GM12878 (cell line): ENCODE data around the gene RAP1A. TPM values are rescaled to one million over a fixed set of nuclear protein-coding genes. Genes with fewer than 3 reads are reported as not detected.
A peak's percentile ranks its signal among the peaks of the same experiment; 100 is the strongest.

Source experiments
- ATAC-seq: fragments of 200-7000 bp; cut with Tn5 transposase; 3 replicates; pipeline ENCODE4 v1.9.1; 2020; ENCODE audit warnings: mild to moderate bottlenecking, moderate library complexity
- BruUV-seq: library from RNA; stranded (reverse); fragments of 400-500 nt; replicated peaks from 2 replicates; lab custom pipeline; 2021; lab: Mats Ljungman, UMichigan
- CTCF ChIA-PET: fragments of 300-600 bp; sonication (Branson Sonifier 250); formaldehyde crosslinking; extraction: SDS; loops from one replicate; lab custom pipeline; 2021; ENCODE audit warnings: inconsistent platforms; lab: Yijun Ruan, JAX
- POLR2A ChIA-PET: fragments of 350-600 bp; formaldehyde crosslinking; extraction: SDS; loops from one replicate; lab custom pipeline; 2021; ENCODE audit warnings: inconsistent platforms; lab: Charles Lee
- RAD21 ChIA-PET: fragments of 300-600 bp; sonication (Branson Sonifier 250); formaldehyde crosslinking; loops from one replicate; lab custom pipeline; 2023; ENCODE audit warnings: antibody characterized with exemption; ENCODE audit not compliant: unreplicated experiment; lab: Charles Lee
- SMC1A ChIA-PET: fragments of 300-600 bp; sonication (Branson Sonifier 250); formaldehyde crosslinking; loops from one replicate; lab custom pipeline; 2023; ENCODE audit not compliant: unreplicated experiment, uncharacterized antibody; lab: Charles Lee
- DNase-seq: peaks from one replicate; pipeline ENCODE4 v3.0.0-alpha.2; 2011; ENCODE audit warnings: low read depth, low spot score
- FAIRE-seq: peaks from 3 replicates; lab custom pipeline; 2011; peaks lifted over from hg19 to GRCh38; lab: Jason Lieb, UNC
- H2AFZ ChIP-seq: 2 replicates; pipeline ENCODE4 v1.6.0; 2011; ENCODE audit warnings: low read depth, low read length, control low read depth; ENCODE audit not compliant: control insufficient read depth
- H3K27ac ChIP-seq: 2 replicates; pipeline ENCODE4 v1.5.1; 2011; ENCODE audit warnings: control low read depth; ENCODE audit not compliant: control insufficient read depth, insufficient read depth
- H3K27me3 ChIP-seq, 2 experiments: replicated peaks in 1 of 2; 2 replicates each; pipeline versions ENCODE4 v1.6.0 to v1.6.1; 2011; ENCODE audit warnings: low read length in 1 of 2; ENCODE audit not compliant: control insufficient read depth in 2 of 2, insufficient read depth in 2 of 2
- H3K36me3 ChIP-seq, 2 experiments: 2 replicates each; pipeline ENCODE4 v1.5.1; 2011; ENCODE audit warnings: low read length in 1 of 2; ENCODE audit not compliant: control insufficient read depth in 2 of 2, insufficient read depth in 2 of 2
- H3K4me1 ChIP-seq: 2 replicates; pipeline ENCODE4 v1.6.1; 2011; ENCODE audit warnings: mild to moderate bottlenecking, low read length, moderate library complexity, mixed read lengths; ENCODE audit not compliant: control insufficient read depth, insufficient read depth
- H3K4me2 ChIP-seq: 2 replicates; pipeline ENCODE4 v1.6.0; 2011; ENCODE audit warnings: control low read depth; ENCODE audit not compliant: control insufficient read depth, insufficient read depth
- H3K4me3 ChIP-seq: fragments of 200-600 bp; sonication (generic); 2 replicates; pipeline ENCODE4 v1.5.1; 2016
- H3K79me2 ChIP-seq: 2 replicates; pipeline ENCODE4 v1.6.0; 2011; ENCODE audit warnings: low read length; ENCODE audit not compliant: control insufficient read depth, insufficient read depth
- H3K9ac ChIP-seq: 2 replicates; pipeline ENCODE4 v1.8.0; 2011; ENCODE audit warnings: low read length, control low read depth, mixed read lengths; ENCODE audit not compliant: control insufficient read depth, insufficient read depth
- H3K9me3 ChIP-seq: replicated peaks from 3 replicates; pipeline ENCODE4 v1.5.1; 2011; ENCODE audit warnings: mild to moderate bottlenecking, low read length; ENCODE audit not compliant: control insufficient read depth, insufficient read depth
- H4K20me1 ChIP-seq: 2 replicates; pipeline ENCODE4 v1.6.0; 2011; ENCODE audit not compliant: control insufficient read depth, insufficient read depth
- ATF7 ChIP-seq: fragments of 450-650 bp; IDR thresholded peaks from 2 replicates; pipeline ENCODE4 v1.6.1; 2016; ENCODE audit warnings: low read depth, mild to moderate bottlenecking
- CBX5 ChIP-seq: sonication (generic); IDR thresholded peaks from 2 replicates; pipeline ENCODE4 v1.6.1; 2016; ENCODE audit warnings: low read depth, moderate library complexity, mild to moderate bottlenecking, inconsistent platforms
- GATAD2B ChIP-seq: fragments of 450-650 bp; conservative IDR thresholded peaks from 2 replicates; pipeline ENCODE4 v1.6.1; 2017; ENCODE audit warnings: low read depth, mild to moderate bottlenecking, moderate library complexity
- HDAC2 ChIP-seq: fragments of 200-600 bp; sonication (generic); IDR thresholded peaks from 2 replicates; pipeline ENCODE4 v1.6.1; 2017
- HDAC6 ChIP-seq: fragments of 200-600 bp; sonication (generic); IDR thresholded peaks from one replicate; pipeline ENCODE4 v1.8.0; 2017; ENCODE audit warnings: antibody characterized with exemption; ENCODE audit not compliant: unreplicated experiment
- HSF1 ChIP-seq: fragments of 150-350 bp; IDR thresholded peaks from 2 replicates; pipeline ENCODE4 v1.6.1; 2014; ENCODE audit warnings: mild to moderate bottlenecking, low read depth, low read length
- IKZF2 ChIP-seq, 2 experiments: fragments of 450-650 bp; IDR thresholded peaks; 2 replicates each; pipeline ENCODE4 v1.6.1; 2017; ENCODE audit warnings: mild to moderate bottlenecking in 2 of 2, moderate library complexity in 2 of 2
- MEF2A ChIP-seq: IDR thresholded peaks from 2 replicates; pipeline ENCODE4 v1.6.1; 2011; ENCODE audit warnings: low read depth, mild to moderate bottlenecking, low read length, moderate library complexity; ENCODE audit not compliant: insufficient read depth
- MYB ChIP-seq: fragments of 150-350 bp; IDR thresholded peaks from 2 replicates; pipeline ENCODE4 v1.6.1; 2014; ENCODE audit warnings: mild to moderate bottlenecking, low read depth, low read length, borderline replicate concordance
- MYC ChIP-seq: IDR thresholded peaks from 2 replicates; pipeline ENCODE4 v1.6.1; 2011; ENCODE audit warnings: mild to moderate bottlenecking, low read length, moderate library complexity, inconsistent platforms; ENCODE audit not compliant: insufficient read depth, insufficient replicate concordance, insufficient read length, severe bottlenecking
- NFYB ChIP-seq: IDR thresholded peaks from 2 replicates; pipeline ENCODE4 v1.6.1; 2011; ENCODE audit warnings: low read depth, mild to moderate bottlenecking, low read length, improper control_type of control experiment, moderate library complexity; ENCODE audit not compliant: insufficient read depth
- NR2F1 ChIP-seq: fragments of 450-650 bp; conservative IDR thresholded peaks from 2 replicates; pipeline ENCODE4 v1.6.1; 2017; ENCODE audit warnings: mild to moderate bottlenecking
- PAX8 ChIP-seq: fragments of 450-650 bp; IDR thresholded peaks from 2 replicates; pipeline ENCODE4 v1.6.1; 2017; ENCODE audit warnings: mild to moderate bottlenecking, moderate library complexity
- SP1 ChIP-seq: IDR thresholded peaks from one replicate; pipeline ENCODE4 v1.6.1; 2011; ENCODE audit warnings: low read depth, low read length
- SUPT20H ChIP-seq: IDR thresholded peaks from 2 replicates; pipeline ENCODE4 v1.6.1; 2011; ENCODE audit warnings: low read depth, mild to moderate bottlenecking, low read length, moderate library complexity, borderline replicate concordance; ENCODE audit not compliant: control insufficient read depth
- SUZ12 ChIP-seq: fragments of 200-600 bp; sonication (generic); IDR thresholded peaks from one replicate; pipeline ENCODE4 v1.6.1; 2018; ENCODE audit warnings: antibody characterized with exemption, mild to moderate bottlenecking; ENCODE audit not compliant: unreplicated experiment
- USF2 ChIP-seq: IDR thresholded peaks from 2 replicates; pipeline ENCODE4 v1.6.1; 2011; ENCODE audit warnings: low read depth, low read length, improper control_type of control experiment, borderline replicate concordance
- ZBTB4 ChIP-seq: fragments of 450-650 bp; formaldehyde crosslinking; IDR thresholded peaks from 2 replicates; pipeline ENCODE4 v1.4.0; 2022; ENCODE audit warnings: mild to moderate bottlenecking, moderate library complexity
- in situ Hi-C: fragments of 300-500 bp; cut with MboI; formaldehyde crosslinking; loops from 9 replicates; pipeline ENCODE4 v1.14.3; 2018; ENCODE audit warnings: mixed read lengths
- intact Hi-C: fragments of 100-400 bp; cut with micrococcal nuclease; formaldehyde crosslinking; loops from one replicate; pipeline ENCODE4 v1.14.2; 2022; ENCODE audit not compliant: unreplicated experiment
- polyA plus RNA-seq, 11 experiments: library from polyadenylated mRNA; depleted of rRNA in 4 of 11; unstranded in 6 of 11; stranded (reverse) in 5 of 11; fragments of >200 nt; fragmentation: Nextera tagmentation in 4 of 11; fragmentation: Illumina TruSeq in 1 of 11; extraction: Ambion mirVana in 4 of 11; extraction: Trizol in 1 of 11; gene quantifications; 1 replicate in 1 of 11; 2 replicates in 10 of 11; pipeline versions ENCODE4 v1.2.1 to v1.2.3, GENCODE V29; 2011 to 2016; ENCODE audit warnings: inconsistent platforms in 2 of 11, missing spikeins in 2 of 11, low read depth in 1 of 11
- total RNA-seq, 4 experiments: library from RNA; depleted of rRNA in 3 of 4; stranded (reverse); fragments of >200 nt in 3 of 4; fragmentation: Illumina TruSeq in 1 of 4; extraction: Trizol in 1 of 4; gene quantifications; 2 replicates each; pipeline versions ENCODE4 v1.2.1 to v1.2.3, GENCODE V29; 2013 to 2021

Gene RAP1A
- total and polyA plus RNA-seq, 10 of the 15 experiments (the other 5 are each of a cell fraction or from before 2014, with no cell fraction given), result 38.4 to 213 (median 86.0) TPM

- no peak for TF ChIP-seq MYC
- TF ChIP-seq HDAC6, result no peak
- no peak for TF ChIP-seq USF2
- 0 out of 4 replicates have a peak, but pooled peaks of 1 of the 2 experiments have one; percentile 2 for TF ChIP-seq IKZF2 (IDR thresholded peaks at IDR 0.05)
- TF ChIP-seq MYB, result no peak
- TF ChIP-seq HDAC2, result no peak
- TF ChIP-seq NFYB, result no peak
Measured at GRCh38 chr1:111695801-111696200, 76.2 kb downstream of the RAP1A start (continued).

GRCh38 chr1:111696330-111696729, 76.7 kb downstream of the RAP1A start:
- peaks cover 25% of the 10 kb centered on the region for H3K4me1 ChIP-seq
- H3K27me3 ChIP-seq, result no peaks in the 10 kb centered on the region
- H3K79me2 ChIP-seq, result peaks cover 22% of the 10 kb centered on the region
- H4K20me1 ChIP-seq, result no peaks in the 10 kb centered on the region
- in situ Hi-C loops, result no loop called here
- intact Hi-C loops, result loop anchor here (5.0 kb wide), 2 partner anchors 79 to 189 kb away; partner anchors contain the start of gene RAP1A
- no peaks in the 10 kb centered on the region for H3K9me3 ChIP-seq
- peak overlapping the region; percentile 35; the same call in 1 of the 2 replicates for H3K27ac ChIP-seq
- POLR2A ChIA-PET, result interaction anchor here (0.7 to 2.9 kb wide), 3 partner anchors 80 to 103 kb away, joined by 3 to 10 read pairs (median 3); no protein-coding TSS in a partner anchor
- CTCF ChIA-PET, result interaction anchor here (0.8 to 11.3 kb wide), 8 partner anchors 8 to 189 kb away, joined by 3 to 101 read pairs (median 4); no protein-coding TSS in a partner anchor
- peak; percentile 13 for FAIRE-seq
- RAD21 ChIA-PET, result interaction anchor here (0.8 to 5.1 kb wide), 14 partner anchors 9 to 476 kb away, joined by 3 to 50 read pairs (median 4); partner anchors contain the start of genes DDX20 and RAP1A
- H2AFZ ChIP-seq, result no peak overlapping the region
- H3K4me3 ChIP-seq, result peak overlapping the region; percentile 28; the same call in 1 of the 2 replicates
- peak overlapping the region; percentile 38 for H3K4me2 ChIP-seq
- H3K9ac ChIP-seq, result no peak overlapping the region
- no TSS peak for BruUV-seq
- peaks cover 6 to 50% of the 10 kb centered on the region in 2 experiments for H3K36me3 ChIP-seq
- DNase-seq, result peak; percentile 20
- ATAC-seq, result peak; percentile 70
- SMC1A ChIA-PET, result interaction anchor here (0.7 to 9.9 kb wide), 12 partner anchors 10 to 189 kb away, joined by 3 to 90 read pairs (median 5); no protein-coding TSS in a partner anchor
- TF ChIP-seq SP1 (no peak), ATF7 (peak; percentile 17; the same call in 1 of the 2 replicates), SUPT20H (no peak), MEF2A (peak; percentile 95), GATAD2B (no peak), ZBTB4 (no peak), NR2F1 (no peak), SUZ12 (no peak), HSF1 (no peak), CBX5 (no peak), PAX8 (no peak)
